Measurements from ENCODE around the gene MBNL1. TPM values are rescaled to one million over a fixed set of nuclear protein-coding genes. Genes with fewer than 3 reads are reported as not detected.
"Not testable (repeated sequence)": the region's sequence is repeated elsewhere in the genome, so short reads cannot be mapped to it uniquely, and the experiment has no call there.

MBNL1 gene
- total and polyA plus RNA-seq, 4 donors, result 17.1 to 110 (median 62.3) TPM

GRCh38 chr3:152365766-152366593, 97.3 kb downstream of the MBNL1 start:
- TF ChIP-seq SP1 (IDR thresholded peaks at IDR 0.05) (no peak), MAX (IDR thresholded peaks at IDR 0.05) (no peak), RAD21 (IDR thresholded peaks at IDR 0.05) (no peak), REST (IDR thresholded peaks at IDR 0.05) (no peak), FOXA2 (IDR thresholded peaks at IDR 0.05) (no peak), EGR1 (IDR thresholded peaks at IDR 0.05; ENCODE audit: low read depth in 2 of 2) (no peak), CTCF (IDR thresholded peaks at IDR 0.05; ENCODE audit: low read depth, low read length, missing input control) (no peak), TAF1 (conservative IDR thresholded peaks at IDR 0.05) (no peak)
- H3K36me3 ChIP-seq (ENCODE audit: control insufficient read depth in 4 of 4, insufficient read depth in 3 of 4, low read depth in 1 of 4, low read length in 3 of 4), result peaks cover 0 to 2% (median 0%) of the 10 kb centered on the region in 4 donors
- no peak for DNase-seq (ENCODE audit: low spot score)
- 83% methylated on average over 4 of the region's 4 CpGs for WGBS
- no peak overlapping the region for H3K4me3 ChIP-seq (ENCODE audit: low read depth in 1 of 3, low read length in 3 of 3)
- no peaks in the 10 kb centered on the region for H3K27me3 ChIP-seq (ENCODE audit: control insufficient read depth in 4 of 4, insufficient read depth in 4 of 4, low read length in 3 of 4)
- H3K27ac ChIP-seq (ENCODE audit: low read depth in 1 of 2, low read length in 2 of 2), result no peak overlapping the region
- H3K4me1 ChIP-seq (ENCODE audit: control insufficient read depth in 4 of 4, insufficient read depth in 4 of 4, low read length in 3 of 4), result peaks cover 0 to 11% (median 1%) of the 10 kb centered on the region in 4 donors
- no peaks in the 10 kb centered on the region for H3K9me3 ChIP-seq (ENCODE audit: control insufficient read depth in 4 of 4, low read length in 3 of 4)
- H3K9ac ChIP-seq (ENCODE audit: low read depth in 1 of 2, low read length in 2 of 2), result no peak overlapping the region

GRCh38 chr3:152367192-152367591, 98.5 kb downstream of the MBNL1 start:
- H3K9ac ChIP-seq (ENCODE audit: low read depth in 1 of 2, low read length in 2 of 2); DNase-seq (ENCODE audit: low spot score); H3K9me3 ChIP-seq (ENCODE audit: control insufficient read depth in 4 of 4, low read length in 3 of 4); H3K4me3 ChIP-seq (ENCODE audit: low read depth in 1 of 3, low read length in 3 of 3); H3K27me3 ChIP-seq (ENCODE audit: control insufficient read depth in 4 of 4, insufficient read depth in 4 of 4, low read length in 3 of 4); H3K27ac ChIP-seq (ENCODE audit: low read depth in 1 of 2, low read length in 2 of 2); H3K36me3 ChIP-seq (ENCODE audit: control insufficient read depth in 4 of 4, insufficient read depth in 3 of 4, low read depth in 1 of 4, low read length in 3 of 4): not testable (repeated sequence)
- 91% methylated on average over 2 of the region's 2 CpGs for WGBS
- peaks cover 0 to 11% (median under 1%) of the 10 kb centered on the region in 4 donors for H3K4me1 ChIP-seq (ENCODE audit: control insufficient read depth in 4 of 4, insufficient read depth in 4 of 4, low read length in 3 of 4)

- WGBS, result 98% methylated on average over 6 of the region's 6 CpGs
- not testable (repeated sequence) for DNase-seq (ENCODE audit: low spot score); H3K9me3 ChIP-seq (ENCODE audit: control insufficient read depth in 4 of 4, low read length in 3 of 4); H3K4me1 ChIP-seq (ENCODE audit: control insufficient read depth in 4 of 4, insufficient read depth in 4 of 4, low read length in 3 of 4); H3K27ac ChIP-seq (ENCODE audit: low read depth in 1 of 2, low read length in 2 of 2); H3K4me3 ChIP-seq (ENCODE audit: low read depth in 1 of 3, low read length in 3 of 3); H3K9ac ChIP-seq (ENCODE audit: low read depth in 1 of 2, low read length in 2 of 2); H3K27me3 ChIP-seq (ENCODE audit: control insufficient read depth in 4 of 4, insufficient read depth in 4 of 4, low read length in 3 of 4); H3K36me3 ChIP-seq (ENCODE audit: control insufficient read depth in 4 of 4, insufficient read depth in 3 of 4, low read depth in 1 of 4, low read length in 3 of 4)
These were observed 103.9 kb downstream of the MBNL1 start for GRCh38 chr3:152372633-152373032.

Data from liver (tissue), 9 donors.